Lower leg skin (tissue), 4 donors: ENCODE results near the gene LOXL1. TPM values are rescaled to one million over a fixed set of nuclear protein-coding genes. Genes with fewer than 3 reads are reported as not detected.

ENCODE experiments used
- DNase-seq, 2 donors: peaks; one replicate each; pipeline ENCODE4 v3.0.0-alpha.2; 2019; ENCODE audit warnings: low spot score in 2 of 2
- H3K4me3 ChIP-seq: fragments of 200-600 bp; sonication (generic); 2 replicates; pipeline ENCODE4 v1.5.1; 2017; ENCODE audit warnings: mild to moderate bottlenecking, low read depth; ENCODE audit not compliant: poor library complexity, severe bottlenecking
- CTCF ChIP-seq, 3 donors: fragments of 450-650 bp; IDR thresholded peaks; one replicate each; pipeline ENCODE4 v1.5.1; 2016; ENCODE audit warnings: antibody characterized with exemption in 3 of 3, mild to moderate bottlenecking in 3 of 3, moderate library complexity in 2 of 3
- POLR2A ChIP-seq, 2 donors: fragments of 450-650 bp; IDR thresholded peaks; one replicate each; pipeline ENCODE4 v1.6.1; 2016 to 2017; ENCODE audit warnings: antibody characterized with exemption in 2 of 2, mild to moderate bottlenecking in 1 of 2, moderate library complexity in 1 of 2
- WGBS, 2 donors: methylation state at CpG; one replicate each; pipeline ENCODE4 v1.1.5; 2018; 5-methylcytosine and 5-hydroxymethylcytosine counted together
- intact Hi-C: fragments of 100-400 bp; cut with DNase I; formaldehyde crosslinking; loops from one replicate; pipeline ENCODE4 v1.15.0; 2023; ENCODE audit warnings: low total_unique reads
- total RNA-seq, 4 donors: library from RNA; depleted of rRNA; stranded (reverse); fragments of >200 nt; gene quantifications; one replicate each; pipeline ENCODE4 v1.1.0, GENCODE V29; 2016

The LOXL1 gene
- total RNA-seq = 1 to 10 TPM; 4.6 to 8.2 (median 6.6) TPM

GRCh38 chr15:73926219-73927002, at the start of gene LOXL1:
TSS of gene LOXL1 (plus strand) at chr15:73926462. CDS start at chr15:73926784, 322 bp downstream.
- intact Hi-C loops = no loop called here
- H3K4me3 ChIP-seq = peak within 1 kb of the TSS; percentile 46
- DNase-seq = peak in 1 of 2 donors; percentile 92
- TF ChIP-seq POLR2A (IDR thresholded peaks at IDR 0.05) (no peak), CTCF (IDR thresholded peaks at IDR 0.05) (no peak)
- 0 to 10% methylated on average over 5 to 30 of the region's 47 CpGs for WGBS, 2 donors

GRCh38 chr15:73879426-73879825, 46.8 kb upstream of the LOXL1 start:
- TF ChIP-seq POLR2A (IDR thresholded peaks at IDR 0.05) = no peak
- no peak for TF ChIP-seq CTCF (IDR thresholded peaks at IDR 0.05)
- intact Hi-C loops = no loop called here
- 63 to 77% methylated on average over 3 of the region's 3 CpGs for whole genome bisulfite sequencing, 2 donors
- DNase-seq = no peak
- H3K4me3 ChIP-seq = no peak overlapping the region

GRCh38 chr15:73881579-73882320, 44.5 kb upstream of the LOXL1 start:
- WGBS, 2 donors = 82% methylated on average over 11 to 12 of the region's 12 CpGs
- no peak for TF ChIP-seq POLR2A (IDR thresholded peaks at IDR 0.05)
- no peak for TF ChIP-seq CTCF (IDR thresholded peaks at IDR 0.05)

GRCh38 chr15:73882761-73883419, 43.4 kb upstream of the LOXL1 start:
- DNase-seq = peak in 1 of 2 donors; percentile 32
- H3K4me3 ChIP-seq = no peak overlapping the region
- TF ChIP-seq CTCF (IDR thresholded peaks at IDR 0.05) (no peak), POLR2A (IDR thresholded peaks at IDR 0.05) (no peak)
- intact Hi-C loops = no loop called here
- WGBS, 2 donors = 84 to 88% methylated on average over 9 to 10 of the region's 10 CpGs

More at GRCh38 chr15:73881579-73882320, 44.5 kb upstream of the LOXL1 start:
- no peak overlapping the region for H3K4me3 ChIP-seq
- peak in 1 of 2 donors; percentile 69 for DNase-seq
- intact Hi-C loops = no loop called here

DNA sequence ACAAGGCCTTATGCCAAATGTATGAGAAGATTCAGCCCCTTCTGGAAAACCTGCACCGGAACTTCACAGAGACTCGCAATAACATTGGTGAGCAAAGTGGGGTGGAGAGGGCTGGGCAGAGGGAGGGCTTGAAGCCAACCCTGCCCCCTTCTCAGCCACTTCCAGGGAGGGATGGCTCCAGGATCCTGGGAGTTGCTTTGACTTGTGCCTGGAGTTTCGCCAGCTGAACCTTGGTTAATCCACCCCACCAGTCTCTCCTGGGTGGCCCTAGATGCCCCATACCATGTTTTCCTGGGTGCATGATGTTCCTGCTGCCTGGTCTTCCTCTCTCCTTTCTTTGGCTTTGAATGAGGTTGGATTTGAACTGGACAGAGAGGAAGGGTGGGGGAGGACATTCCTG, 42.1 kb upstream of the LOXL1 start:
- peak in 1 of 2 donors; percentile 71 for DNase-seq
- intact Hi-C loops = no loop called here

More for the DNA sequence above, 42.1 kb upstream of the LOXL1 start:
- 37 to 75% methylated on average over 3 of the region's 3 CpGs for WGBS, 2 donors
- H3K4me3 ChIP-seq = no peak overlapping the region
- TF ChIP-seq POLR2A (IDR thresholded peaks at IDR 0.05) (no peak), CTCF (IDR thresholded peaks at IDR 0.05) (no peak)
